K562 (cell line): ENCODE data around the gene SND1. TPM values are rescaled to one million over a fixed set of nuclear protein-coding genes. Genes with fewer than 3 reads are reported as not detected.

ENCODE experiments used
- ATAC-seq: fragments of 200-7000 bp; cut with Tn5 transposase; 3 replicates; pipeline ENCODE4 v1.9.1; 2020; ENCODE audit warnings: moderate library complexity
- BruUV-seq: library from RNA; stranded (reverse); fragments of 400-500 nt; replicated peaks from 2 replicates; lab custom pipeline; 2021; lab: Mats Ljungman, UMichigan
- CTCF ChIA-PET: fragments of 300-600 bp; formaldehyde crosslinking; extraction: SDS; loops from one replicate; lab custom pipeline; 2021; ENCODE audit warnings: low intra/inter-chr PET ratio; lab: Yijun Ruan, JAX
- POLR2A ChIA-PET: fragments of 300-600, 350-650 bp; sonication (Branson Sonifier 250); formaldehyde crosslinking; extraction: SDS; loops from one replicate; lab custom pipeline; 2021; ENCODE audit warnings: antibody characterized with exemption, inconsistent platforms; lab: Yijun Ruan, JAX
- DNase-seq, 4 experiments: peaks; one replicate each; pipeline versions ENCODE4 v3.0.0 to v3.0.0-alpha.2; 2011 to 2018; ENCODE audit warnings: low spot score in 3 of 4, mixed read lengths in 3 of 4; ENCODE audit errors: extremely low read depth in 1 of 4
- FAIRE-seq: peaks from 2 replicates; lab custom pipeline; 2011; peaks lifted over from hg19 to GRCh38; lab: Jason Lieb, UNC
- H2AFZ ChIP-seq: 2 replicates; pipeline ENCODE4 v1.6.0; 2011; ENCODE audit warnings: low read depth, low read length, control low read depth, inconsistent platforms
- H3K27ac ChIP-seq: fragments of 200-600 bp; 3 replicates; pipeline ENCODE4 v1.8.0; 2011; ENCODE audit warnings: low read depth, mild to moderate bottlenecking, control low read depth, inconsistent platforms, low read length, moderate library complexity, mixed read lengths; ENCODE audit errors: extremely low read depth
- H3K27me3 ChIP-seq, 2 experiments: fragments of 300-600 bp in 1 of 2; 2 replicates in 1 of 2; 3 replicates in 1 of 2; pipeline versions ENCODE4 v1.6.0 to v1.8.0; 2011; ENCODE audit warnings: inconsistent platforms in 2 of 2, low read length in 2 of 2, mild to moderate bottlenecking in 1 of 2, mixed read lengths in 1 of 2, moderate library complexity in 1 of 2; ENCODE audit not compliant: control insufficient read depth in 2 of 2, insufficient read depth in 2 of 2
- H3K36me3 ChIP-seq: fragments of 300-600 bp; 3 replicates; pipeline ENCODE4 v1.8.0; 2011; ENCODE audit warnings: mild to moderate bottlenecking, low read length, inconsistent platforms; ENCODE audit not compliant: control insufficient read depth, insufficient read depth
- H3K4me1 ChIP-seq, 2 experiments: fragments of 200-600 bp in 1 of 2; replicated peaks in 1 of 2; 2 replicates in 1 of 2; 3 replicates in 1 of 2; pipeline versions ENCODE4 v1.5.1 to v1.8.0; 2011; ENCODE audit warnings: inconsistent platforms in 2 of 2, low read length in 2 of 2, mild to moderate bottlenecking in 1 of 2, mixed read lengths in 1 of 2, moderate library complexity in 1 of 2; ENCODE audit not compliant: control insufficient read depth in 2 of 2, insufficient read depth in 2 of 2
- H3K4me2 ChIP-seq: 2 replicates; pipeline ENCODE4 v1.6.1; 2011; ENCODE audit warnings: low read length, control low read depth, inconsistent platforms, mixed read lengths; ENCODE audit not compliant: insufficient read depth
- H3K4me3 ChIP-seq: fragments of 200-600 bp; sonication (generic), shearing (Covaris generic); 2 replicates; pipeline ENCODE4 v1.5.1; 2016; ENCODE audit warnings: control low read depth, inconsistent platforms
- H3K79me2 ChIP-seq: fragments of 200-600 bp; 3 replicates; pipeline ENCODE4 v1.8.0; 2011; ENCODE audit warnings: low read length, inconsistent platforms; ENCODE audit not compliant: control insufficient read depth, insufficient read depth
- H3K9ac ChIP-seq, 2 experiments: 2 replicates each; pipeline versions ENCODE4 v1.6.0 to v1.6.1; 2011; ENCODE audit warnings: low read depth in 2 of 2, low read length in 2 of 2, control low read depth in 1 of 2, inconsistent platforms in 1 of 2, mild to moderate bottlenecking in 1 of 2, mixed read lengths in 1 of 2; ENCODE audit not compliant: insufficient read depth in 1 of 2
- H3K9me1 ChIP-seq: one replicate; pipeline ENCODE4 v1.6.0; 2011; ENCODE audit warnings: inconsistent platforms, mild to moderate bottlenecking, low read length, moderate library complexity; ENCODE audit not compliant: control insufficient read depth, insufficient read depth
- H3K9me3 ChIP-seq: replicated peaks from 2 replicates; pipeline ENCODE4 v1.5.1; 2011; ENCODE audit warnings: low read depth, low read length, inconsistent platforms; ENCODE audit not compliant: control insufficient read depth, insufficient read depth
- H4K20me1 ChIP-seq: replicated peaks from 2 replicates; pipeline ENCODE4 v1.6.1; 2011; ENCODE audit warnings: low read length, inconsistent platforms, mixed read lengths; ENCODE audit not compliant: control insufficient read depth, insufficient read depth
- ARID2 ChIP-seq: fragments of 450-650 bp; IDR thresholded peaks from 2 replicates; pipeline ENCODE4 v1.6.1; 2017; ENCODE audit warnings: antibody characterized with exemption, mild to moderate bottlenecking
- BRF2 ChIP-seq: IDR thresholded peaks from 3 replicates; pipeline ENCODE4 v1.6.1; 2011; ENCODE audit warnings: borderline replicate concordance, mild to moderate bottlenecking; ENCODE audit not compliant: insufficient read length, insufficient read depth
- CBFB ChIP-seq: sonication (generic); formaldehyde crosslinking; IDR thresholded peaks from 2 replicates; pipeline ENCODE4 v1.4.0; 2020; ENCODE audit warnings: mild to moderate bottlenecking, missing genetic modification reagents
- CREB1 ChIP-seq, 2 experiments: sonication (generic) in 1 of 2; formaldehyde crosslinking in 1 of 2; IDR thresholded peaks; 2 replicates each; pipeline versions ENCODE4 v1.6.1 to v1.8.0; 2012 to 2022; ENCODE audit warnings: inconsistent platforms in 1 of 2, mild to moderate bottlenecking in 1 of 2, missing genetic modification reagents in 1 of 2, moderate library complexity in 1 of 2
- CSDE1 ChIP-seq, 2 experiments: fragments of 450-650 bp; IDR thresholded peaks; 2 replicates each; pipeline ENCODE4 v1.6.1; 2016; ENCODE audit warnings: mild to moderate bottlenecking in 1 of 2
- FOXO4 ChIP-seq: fragments of 450-650 bp; formaldehyde crosslinking; IDR thresholded peaks from 2 replicates; pipeline ENCODE4 v1.4.0; 2020; ENCODE audit warnings: mild to moderate bottlenecking, moderate library complexity
- GTF2A2 ChIP-seq: IDR thresholded peaks from 2 replicates; pipeline ENCODE4 v1.6.1; 2016; ENCODE audit warnings: mild to moderate bottlenecking, missing genetic modification characterization, missing compliant biosample characterization
- KDM5B ChIP-seq: fragments of 200-600 bp; sonication (generic); IDR thresholded peaks from 2 replicates; pipeline ENCODE4 v1.6.1; 2012; ENCODE audit warnings: low read depth, mild to moderate bottlenecking, moderate library complexity, low read length, control low read depth, inconsistent platforms; ENCODE audit not compliant: insufficient replicate concordance
- L3MBTL2 ChIP-seq: fragments of 450-650 bp; IDR thresholded peaks from 2 replicates; pipeline ENCODE4 v1.6.1; 2016; ENCODE audit warnings: mild to moderate bottlenecking, moderate library complexity
- PHB ChIP-seq: fragments of 250-450 bp; sonication (Bioruptor Pico); IDR thresholded peaks from 2 replicates; pipeline ENCODE4 v1.5.0; 2021
- POLR2A ChIP-seq: fragments of 450-650 bp; conservative IDR thresholded peaks from 2 replicates; pipeline ENCODE4 v1.6.1; 2016
- ZNF3 ChIP-seq: fragments of 250-450 bp; sonication (Bioruptor Pico); IDR thresholded peaks from 2 replicates; pipeline ENCODE4 v1.5.0; 2021; ENCODE audit warnings: mild to moderate bottlenecking, moderate library complexity
- ZNF41 ChIP-seq: fragments of 250-450 bp; sonication (Bioruptor Pico); conservative IDR thresholded peaks from 2 replicates; pipeline ENCODE4 v1.4.0; 2020; ENCODE audit warnings: mild to moderate bottlenecking
- WGBS: fragments of 100-300 bp; shearing (Covaris generic); methylation state at CpG from one replicate; pipeline ENCODE4 v1.1.6; 2016; ENCODE audit warnings: low coverage, mixed read lengths; ENCODE audit not compliant: insufficient coverage; ENCODE audit errors: missing lambda C conversion rate; 5-methylcytosine and 5-hydroxymethylcytosine counted together
- in situ Hi-C: fragments of 300-500 bp; cut with MboI; formaldehyde crosslinking; loops from 4 replicates; pipeline ENCODE4 v1.15.0; 2018; ENCODE audit warnings: inconsistent platforms, mixed read lengths
- intact Hi-C: fragments of 100-400 bp; cut with micrococcal nuclease; formaldehyde crosslinking; loops from 2 replicates; pipeline ENCODE4 v1.14.2; 2022
- polyA plus RNA-seq, 8 experiments: library from polyadenylated mRNA; depleted of rRNA in 4 of 8; stranded (reverse) in 5 of 8; unstranded in 3 of 8; fragments of >200 nt; fragmentation: Nextera tagmentation in 2 of 8; fragmentation: Illumina TruSeq in 1 of 8; extraction: Ambion mirVana in 2 of 8; extraction: Trizol in 1 of 8; gene quantifications; 2 replicates each; pipeline versions ENCODE4 v1.2.1 to v1.2.3, GENCODE V29; 2011 to 2014; ENCODE audit warnings: inconsistent platforms in 1 of 8, missing spikeins in 1 of 8
- total RNA-seq, 7 experiments: library from RNA; depleted of rRNA in 6 of 7; stranded (reverse); fragments of >200 nt in 6 of 7; fragmentation: Illumina TruSeq in 2 of 7; extraction: Trizol in 2 of 7; gene quantifications; 2 replicates each; pipeline versions ENCODE4 v1.2.1 to v1.2.3, GENCODE V29; 2011 to 2021; ENCODE audit warnings: low replicate concordance in 1 of 7
- TF ChIP-seq, protein P1 (sequence below): sonication (generic); formaldehyde crosslinking; IDR thresholded peaks from 2 replicates; pipeline ENCODE4 v1.8.0; 2022; ENCODE audit warnings: mild to moderate bottlenecking, missing genetic modification reagents
- TF ChIP-seq, protein P2 (sequence below): sonication (generic); formaldehyde crosslinking; IDR thresholded peaks from 2 replicates; pipeline ENCODE4 v1.8.0; 2022; ENCODE audit warnings: missing genetic modification reagents, mild to moderate bottlenecking, borderline replicate concordance

Gene SND1
- total and polyA plus RNA-seq, 9 of the 15 experiments (the other 6 are each of a cell fraction or from before 2014, with no cell fraction given), result 46.5 to 307 (median 191) TPM

DNA sequence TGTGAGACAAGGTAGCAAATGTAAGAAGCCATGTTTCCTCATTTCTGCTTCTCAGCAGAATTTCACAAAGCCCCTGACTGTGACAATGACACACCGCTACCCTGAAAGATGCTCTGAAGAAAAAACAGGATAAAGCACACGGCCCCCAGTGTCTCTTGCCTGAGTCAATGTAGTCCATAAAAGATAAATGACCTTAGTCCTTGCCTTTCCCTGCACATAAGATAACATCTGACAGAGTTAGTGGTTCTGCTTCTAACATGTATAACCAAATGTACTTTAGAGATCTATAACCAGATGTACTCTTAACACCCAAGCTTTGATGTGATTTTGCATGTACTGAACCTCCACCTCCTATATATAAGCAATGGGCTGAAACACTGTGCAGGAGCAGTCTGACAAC is 3.0 kb upstream of the SND1 start (continued):
- TF ChIP-seq CBFB (CRISPR knock-in tag), result no peak
- TF ChIP-seq, protein P1, sequence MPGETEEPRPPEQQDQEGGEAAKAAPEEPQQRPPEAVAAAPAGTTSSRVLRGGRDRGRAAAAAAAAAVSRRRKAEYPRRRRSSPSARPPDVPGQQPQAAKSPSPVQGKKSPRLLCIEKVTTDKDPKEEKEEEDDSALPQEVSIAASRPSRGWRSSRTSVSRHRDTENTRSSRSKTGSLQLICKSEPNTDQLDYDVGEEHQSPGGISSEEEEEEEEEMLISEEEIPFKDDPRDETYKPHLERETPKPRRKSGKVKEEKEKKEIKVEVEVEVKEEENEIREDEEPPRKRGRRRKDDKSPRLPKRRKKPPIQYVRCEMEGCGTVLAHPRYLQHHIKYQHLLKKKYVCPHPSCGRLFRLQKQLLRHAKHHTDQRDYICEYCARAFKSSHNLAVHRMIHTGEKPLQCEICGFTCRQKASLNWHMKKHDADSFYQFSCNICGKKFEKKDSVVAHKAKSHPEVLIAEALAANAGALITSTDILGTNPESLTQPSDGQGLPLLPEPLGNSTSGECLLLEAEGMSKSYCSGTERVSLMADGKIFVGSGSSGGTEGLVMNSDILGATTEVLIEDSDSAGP (CRISPR knock-in tag), result no peak

GRCh38 chr7:127650847-127651555 is 993 bp upstream of the SND1 start:
- no peaks in the 10 kb centered on the region for H3K9me3 ChIP-seq
- H2AFZ ChIP-seq, result peak overlapping the region; percentile 90
- CTCF ChIA-PET, result interaction anchor here (0.6 kb wide), 2 partner anchors 10 to 37 kb away, joined by 3 to 6 read pairs; no protein-coding TSS in a partner anchor
- peak overlapping the region; percentile 96 for H3K4me2 ChIP-seq
- DNase-seq (no peak), FAIRE-seq (peak; percentile 6), ATAC-seq (peak; percentile 4)
- H3K27me3 ChIP-seq, result no peaks in the 10 kb centered on the region
- in situ Hi-C loops (no loop called here), intact Hi-C loops (loop anchor here (5.0 kb wide), 4 partner anchors 64 to 336 kb away; partner anchors contain the start of genes ARF5 and GCC1)
- peaks cover 25% of the 10 kb centered on the region for H3K36me3 ChIP-seq
- H3K4me1 ChIP-seq, result peaks cover 17 to 57% of the 10 kb centered on the region in 2 experiments
- H3K9me1 ChIP-seq, result peaks cover 13% of the 10 kb centered on the region
- TSS peak; percentile 98 for BruUV-seq
- peaks cover 49% of the 10 kb centered on the region for H3K79me2 ChIP-seq
- H4K20me1 ChIP-seq, result peaks cover 28% of the 10 kb centered on the region
- POLR2A ChIA-PET, result interaction anchor here (0.6 to 3.4 kb wide), 15 partner anchors 9 to 485 kb away, joined by 3 to 16 read pairs (median 3); partner anchors contain the start of gene GCC1
- WGBS, result 49% methylated on average over 29 of the region's 29 CpGs
- H3K9ac ChIP-seq, result peak overlapping the region; percentile 90 to 94
- peak overlapping the region; percentile 90 for H3K27ac ChIP-seq
- peak overlapping the region; percentile 86 for H3K4me3 ChIP-seq
- no peak for TF ChIP-seq CREB1 (IDR thresholded peaks at IDR 0.05)
- TF ChIP-seq CREB1 (CRISPR knock-in tag; IDR thresholded peaks at IDR 0.05), result no peak
- TF ChIP-seq CBFB (CRISPR knock-in tag), result no peak; the same call in 1 of the 2 replicates
- TF ChIP-seq KDM5B, result peak; percentile 20
- no peak for TF ChIP-seq L3MBTL2
- TF ChIP-seq ZNF41, result no peak
- peak; percentile 64; the same call in 1 of the 2 replicates for TF ChIP-seq FOXO4 (CRISPR knock-in tag)
- TF ChIP-seq CSDE1 (IDR thresholded peaks at IDR 0.05), result 0 out of 4 replicates have a peak, but pooled peaks of 1 of the 2 experiments have one; percentile 25
- peak; percentile 66; the same call in 1 of the 2 replicates for TF ChIP-seq GTF2A2 (tag)
- TF ChIP-seq ZNF3 (CRISPR knock-in tag), result no peak
- no peak for TF ChIP-seq BRF2
- no peak for TF ChIP-seq ARID2
- TF ChIP-seq POLR2A, result no peak
- TF ChIP-seq PHB (CRISPR knock-in tag), result no peak
- TF ChIP-seq, protein P2, sequence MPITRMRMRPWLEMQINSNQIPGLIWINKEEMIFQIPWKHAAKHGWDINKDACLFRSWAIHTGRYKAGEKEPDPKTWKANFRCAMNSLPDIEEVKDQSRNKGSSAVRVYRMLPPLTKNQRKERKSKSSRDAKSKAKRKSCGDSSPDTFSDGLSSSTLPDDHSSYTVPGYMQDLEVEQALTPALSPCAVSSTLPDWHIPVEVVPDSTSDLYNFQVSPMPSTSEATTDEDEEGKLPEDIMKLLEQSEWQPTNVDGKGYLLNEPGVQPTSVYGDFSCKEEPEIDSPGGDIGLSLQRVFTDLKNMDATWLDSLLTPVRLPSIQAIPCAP (CRISPR knock-in tag), result peak; percentile 79; the same call in 1 of the 2 replicates
